ENCODE results near the gene GLIS2.

- TF ChIP-seq POLR2A (IDR thresholded peaks at IDR 0.05): no peak
- TF ChIP-seq, protein P1, sequence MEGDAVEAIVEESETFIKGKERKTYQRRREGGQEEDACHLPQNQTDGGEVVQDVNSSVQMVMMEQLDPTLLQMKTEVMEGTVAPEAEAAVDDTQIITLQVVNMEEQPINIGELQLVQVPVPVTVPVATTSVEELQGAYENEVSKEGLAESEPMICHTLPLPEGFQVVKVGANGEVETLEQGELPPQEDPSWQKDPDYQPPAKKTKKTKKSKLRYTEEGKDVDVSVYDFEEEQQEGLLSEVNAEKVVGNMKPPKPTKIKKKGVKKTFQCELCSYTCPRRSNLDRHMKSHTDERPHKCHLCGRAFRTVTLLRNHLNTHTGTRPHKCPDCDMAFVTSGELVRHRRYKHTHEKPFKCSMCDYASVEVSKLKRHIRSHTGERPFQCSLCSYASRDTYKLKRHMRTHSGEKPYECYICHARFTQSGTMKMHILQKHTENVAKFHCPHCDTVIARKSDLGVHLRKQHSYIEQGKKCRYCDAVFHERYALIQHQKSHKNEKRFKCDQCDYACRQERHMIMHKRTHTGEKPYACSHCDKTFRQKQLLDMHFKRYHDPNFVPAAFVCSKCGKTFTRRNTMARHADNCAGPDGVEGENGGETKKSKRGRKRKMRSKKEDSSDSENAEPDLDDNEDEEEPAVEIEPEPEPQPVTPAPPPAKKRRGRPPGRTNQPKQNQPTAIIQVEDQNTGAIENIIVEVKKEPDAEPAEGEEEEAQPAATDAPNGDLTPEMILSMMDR (IDR thresholded peaks at IDR 0.05): no peak
These were observed 31.1 kb downstream of the GLIS2 start for GRCh38 chr16:4347010-4347409.

Measured in gastroesophageal sphincter (tissue), 3 donors.